H54 (cell line): ENCODE measurements around the gene ARFRP1.

Experiments used
- DNase-seq: peaks from one replicate; pipeline ENCODE4 v3.0.0; 2011; ENCODE audit warnings: low spot score, mixed read lengths; ENCODE audit not compliant: insufficient read length
- FAIRE-seq: peaks from 3 replicates; lab custom pipeline; 2011; peaks lifted over from hg19 to GRCh38; lab: Jason Lieb, UNC
- POLR2A ChIP-seq: IDR thresholded peaks from 2 replicates; pipeline ENCODE4 v1.6.1; 2011; ENCODE audit warnings: low read depth, mild to moderate bottlenecking, low read length

Gene ARFRP1

DNA sequence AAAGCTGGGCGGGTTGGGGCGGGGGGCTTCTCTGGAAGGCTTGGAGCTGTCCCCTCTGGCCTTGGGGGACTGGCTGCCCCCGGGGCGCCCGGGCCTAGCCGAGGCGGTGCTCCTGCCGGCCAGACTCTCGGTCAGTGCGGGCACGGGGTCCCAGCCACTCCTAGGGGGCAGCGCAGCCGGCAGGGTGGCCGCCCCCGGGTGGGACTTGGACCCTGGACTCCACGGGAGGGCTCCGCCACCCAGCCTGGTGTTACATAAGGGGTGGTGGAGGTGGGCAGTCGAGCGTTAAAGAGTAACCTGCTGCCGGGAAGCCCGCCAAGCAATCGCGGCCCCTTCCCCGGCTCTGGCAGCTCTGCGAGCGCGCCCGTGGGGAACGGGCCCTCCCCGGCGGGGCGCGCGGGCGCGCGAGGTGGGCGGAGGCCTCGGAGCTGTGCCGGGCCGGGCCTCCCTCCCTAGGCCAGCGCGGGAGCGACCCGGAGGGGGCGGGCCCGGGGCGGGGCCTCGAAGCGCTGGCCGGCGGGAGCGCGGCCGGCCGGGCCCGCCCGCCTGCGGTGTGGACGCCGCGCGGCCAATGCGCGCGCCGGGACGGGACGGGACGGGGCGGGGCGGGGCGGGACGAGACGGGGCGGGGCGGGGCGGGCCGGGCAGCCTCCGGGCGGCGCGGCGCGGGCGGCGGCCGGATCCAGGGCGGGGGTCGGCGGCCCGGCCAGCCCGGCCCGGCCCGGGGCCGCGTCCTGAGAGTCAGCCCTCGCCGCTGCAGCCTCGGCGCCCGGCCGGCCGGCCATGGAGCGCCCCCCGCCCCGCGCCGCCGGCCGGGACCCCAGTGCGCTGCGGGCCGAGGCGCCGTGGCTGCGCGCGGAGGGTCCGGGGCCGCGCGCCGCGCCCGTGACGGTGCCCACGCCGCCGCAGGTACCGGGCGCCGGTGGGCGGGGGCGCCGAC, 31.6 kb upstream of the ARFRP1 start, which contains the start of gene SLC2A4RG:
TSS of gene SLC2A4RG (plus strand) at position 647 of the 940 bp plus-strand sequence. CDS start at position 784, 137 bp downstream.
- no peak; the same call in 1 of the 2 replicates for TF ChIP-seq POLR2A
- FAIRE-seq (no peak), DNase-seq (peak; percentile 97)

DNA sequence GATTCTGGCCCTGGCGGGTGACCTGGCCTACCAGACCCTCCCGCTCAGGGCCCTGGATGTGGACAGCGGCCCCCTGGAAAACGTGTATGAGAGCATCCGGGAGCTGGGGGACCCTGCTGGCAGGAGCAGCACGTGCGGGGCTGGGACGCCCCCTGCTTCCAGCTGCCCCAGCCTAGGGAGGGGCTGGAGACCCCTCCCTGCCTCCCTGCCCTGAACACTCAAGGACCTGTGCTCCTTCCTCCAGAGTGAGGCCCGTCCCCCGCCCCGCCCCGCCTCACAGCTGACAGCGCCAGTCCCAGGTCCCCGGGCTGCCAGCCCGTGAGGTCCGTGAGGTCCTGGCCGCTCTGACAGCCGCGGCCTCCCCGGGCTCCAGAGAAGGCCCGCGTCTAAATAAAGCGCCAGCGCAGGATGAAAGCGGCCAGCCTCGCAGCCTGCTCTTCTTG, 30.9 kb upstream of the ARFRP1 start:
- no peak for TF ChIP-seq POLR2A
- DNase-seq = no peak
- FAIRE-seq = no peak

- DNase-seq = no peak
- no peak for FAIRE-seq
- TF ChIP-seq POLR2A = no peak
Observed at GRCh38 chr20:63737945-63738686, 30.3 kb upstream of the ARFRP1 start.

DNA sequence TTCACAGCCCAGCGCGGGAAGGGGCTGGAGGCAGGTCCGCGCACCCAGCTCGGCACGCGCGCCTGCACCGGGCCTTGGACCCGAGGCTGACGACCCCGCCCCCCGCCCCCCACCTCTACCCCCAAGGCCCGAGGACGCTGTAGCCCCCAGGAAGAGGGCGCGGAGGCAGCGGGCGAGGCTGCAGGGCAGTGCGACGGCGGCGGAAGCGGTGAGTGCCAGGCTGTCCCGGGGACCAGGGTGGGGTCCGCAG, 29.8 kb upstream of the ARFRP1 start:
- FAIRE-seq = no peak
- TF ChIP-seq POLR2A = no peak

DNA sequence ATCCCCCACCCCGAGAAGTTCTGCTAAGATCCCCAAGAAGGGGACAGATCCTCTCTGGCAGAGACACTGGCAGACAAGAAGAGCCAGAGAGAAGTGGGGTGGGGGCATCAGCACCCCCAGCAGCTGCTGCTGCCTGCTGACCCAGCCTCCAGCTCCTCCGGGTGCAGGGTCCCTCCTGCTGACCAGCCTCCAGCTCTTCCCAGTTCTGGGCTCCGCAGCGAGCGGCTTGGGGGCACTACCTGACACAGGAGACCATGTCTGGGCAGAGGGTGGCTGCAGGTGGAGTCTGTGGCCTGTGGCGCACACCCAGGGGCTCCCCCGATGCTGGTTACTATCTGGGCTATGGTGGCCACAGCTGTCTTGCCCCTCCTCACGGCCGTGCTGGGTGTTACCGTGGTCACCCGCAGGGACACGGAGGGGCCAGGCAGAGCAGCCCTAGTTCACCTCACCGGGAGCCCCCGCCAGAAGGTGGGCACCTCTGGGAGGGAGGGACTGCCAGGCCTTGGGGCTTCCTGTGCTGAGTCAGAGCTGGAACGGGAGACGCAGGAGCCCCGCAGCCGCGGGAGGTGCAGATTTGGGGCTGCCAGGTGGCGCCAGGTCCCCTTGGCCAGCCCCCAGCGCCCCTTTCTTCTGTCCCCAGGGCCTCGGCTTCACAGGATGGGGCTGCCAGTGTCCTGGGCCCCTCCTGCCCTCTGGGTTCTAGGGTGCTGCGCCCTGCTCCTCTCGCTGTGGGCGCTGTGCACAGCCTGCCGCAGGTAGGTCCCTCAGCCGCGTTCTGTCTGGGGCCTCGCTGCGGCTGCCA, 29.3 kb upstream of the ARFRP1 start:
- DNase-seq (no peak), FAIRE-seq (no peak)
- no peak for TF ChIP-seq POLR2A

More for the DNA sequence above, 29.8 kb upstream of the ARFRP1 start:
- no peak for DNase-seq

GRCh38 chr20:63735859-63736718, 28.3 kb upstream of the ARFRP1 start, which contains the start of gene LIME1:
LIME1 (plus strand) TSS chr20:63736664; CDS start chr20:63737550, 886 bp downstream.
- FAIRE-seq = no peak
- TF ChIP-seq POLR2A = no peak
- no peak for DNase-seq

- no peak for FAIRE-seq
- TF ChIP-seq POLR2A = no peak
- DNase-seq = no peak
Observed at GRCh38 chr20:63734946-63735858, 27.4 kb upstream of the ARFRP1 start.

DNA sequence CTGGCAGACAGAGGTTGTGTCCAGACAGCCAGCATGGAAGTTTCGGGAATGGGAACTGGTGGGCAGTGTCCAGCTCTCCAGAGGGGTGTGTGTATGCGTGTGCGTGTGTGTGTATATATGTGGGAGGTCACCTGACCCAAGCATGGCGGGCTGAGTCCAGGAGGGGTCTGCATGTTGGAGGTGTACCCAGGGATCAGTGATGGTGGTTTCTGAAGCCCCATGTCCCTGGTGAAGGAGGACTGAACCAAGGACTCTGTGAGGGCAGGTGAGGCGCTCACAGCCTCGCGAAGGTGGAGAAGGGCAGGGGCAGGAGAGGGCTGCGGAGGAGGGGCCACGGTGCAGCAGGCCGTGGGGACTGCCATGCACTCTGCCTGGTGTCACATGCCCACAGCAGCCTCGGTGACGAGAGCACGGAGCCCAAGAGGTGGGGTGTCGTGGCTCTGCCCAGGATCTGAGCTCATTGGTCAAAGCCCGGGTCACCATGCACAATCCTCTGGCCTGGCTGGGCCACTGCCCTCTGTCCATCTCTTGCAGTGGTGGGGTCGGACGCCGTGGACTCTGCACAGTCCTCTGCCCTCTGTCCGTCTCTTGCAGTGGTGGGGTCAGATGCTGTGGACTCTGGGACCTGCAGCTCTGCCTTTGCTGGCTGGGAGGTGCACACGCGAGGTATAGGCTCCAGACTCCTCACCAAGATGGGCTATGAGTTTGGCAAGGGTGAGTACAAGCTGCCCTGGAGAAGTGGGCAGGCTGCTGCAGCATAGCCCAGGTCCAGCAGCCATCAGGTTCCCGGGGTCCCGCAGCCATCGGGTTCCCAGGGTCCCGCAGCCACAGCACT, 26.6 kb upstream of the ARFRP1 start:
- no peak for TF ChIP-seq POLR2A
- FAIRE-seq (no peak), DNase-seq (no peak)

- FAIRE-seq = no peak
- no peak for DNase-seq
- TF ChIP-seq POLR2A = no peak
Observed at GRCh38 chr20:63733579-63734081, 25.9 kb upstream of the ARFRP1 start.

- DNase-seq = no peak
- no peak for FAIRE-seq
- TF ChIP-seq POLR2A = no peak
Observed at GRCh38 chr20:63733117-63733516, 25.3 kb upstream of the ARFRP1 start.
